Activated T-helper 1 cell treated with Interleukin-2 at 50 U/mL for 16 hours (primary cell): ENCODE data around the gene IL2RA.
"Not testable (repeated sequence)": the region's sequence is repeated elsewhere in the genome, so short reads cannot be mapped to it uniquely, and the experiment has no call there.

Experiments used
- DNase-seq: peaks from one replicate; pipeline ENCODE4 v3.0.0-alpha.2; 2020; ENCODE audit warnings: low read depth

The IL2RA gene

DNA sequence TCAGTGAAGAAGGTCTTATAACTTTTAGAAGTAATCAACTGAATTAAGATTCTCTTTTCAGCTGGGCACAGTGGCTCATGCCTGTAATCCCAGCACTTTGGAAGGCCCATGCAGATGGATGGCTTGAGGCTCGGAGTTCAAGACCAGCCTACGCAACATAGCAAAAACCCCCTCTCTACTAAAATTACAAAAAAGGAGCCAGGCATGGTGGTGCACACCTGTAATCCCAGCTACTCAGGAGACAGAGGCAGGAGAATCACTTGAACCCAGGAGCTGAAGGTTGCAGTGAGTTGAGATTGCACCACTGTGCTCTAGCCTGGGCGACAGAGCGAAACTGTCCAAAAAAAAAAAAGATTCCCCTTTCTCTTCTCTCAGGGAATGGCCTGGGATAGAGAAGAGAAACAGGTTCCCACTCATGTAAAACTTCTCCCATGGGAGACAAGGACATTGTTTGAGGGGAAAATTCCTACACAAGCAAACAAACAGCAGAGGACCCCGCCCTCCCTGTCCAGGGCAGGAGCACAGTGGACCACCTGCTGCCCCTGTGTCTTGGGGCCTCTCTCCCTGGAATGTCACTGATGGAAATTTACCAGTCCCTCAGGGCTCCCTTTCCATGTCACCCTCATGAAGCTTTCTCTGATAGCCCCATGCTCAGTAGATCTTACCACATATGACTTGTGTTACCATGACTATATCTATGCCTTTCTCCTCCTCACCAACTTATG, 5.6 kb downstream of the IL2RA start:
- no peak for DNase-seq

DNA sequence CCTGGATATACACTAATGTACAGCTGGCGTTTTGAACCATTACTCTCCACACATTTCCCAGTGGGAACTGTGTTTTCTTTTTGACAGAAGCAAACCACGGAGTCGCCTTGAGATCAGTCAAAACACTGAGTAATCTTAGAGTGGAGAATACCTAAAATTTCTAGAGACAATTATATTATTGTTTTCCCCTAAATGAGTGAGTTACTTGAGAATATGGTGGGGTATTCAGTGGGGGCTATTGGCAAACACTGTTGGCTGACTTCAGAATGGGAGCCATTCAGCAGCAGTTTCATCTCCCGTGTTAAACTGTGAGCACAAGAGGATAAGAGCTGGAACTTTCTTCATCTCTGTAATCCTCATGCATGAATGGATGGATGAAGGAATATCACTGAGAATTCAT, 6.2 kb downstream of the IL2RA start:
- DNase-seq, result no peak

DNA sequence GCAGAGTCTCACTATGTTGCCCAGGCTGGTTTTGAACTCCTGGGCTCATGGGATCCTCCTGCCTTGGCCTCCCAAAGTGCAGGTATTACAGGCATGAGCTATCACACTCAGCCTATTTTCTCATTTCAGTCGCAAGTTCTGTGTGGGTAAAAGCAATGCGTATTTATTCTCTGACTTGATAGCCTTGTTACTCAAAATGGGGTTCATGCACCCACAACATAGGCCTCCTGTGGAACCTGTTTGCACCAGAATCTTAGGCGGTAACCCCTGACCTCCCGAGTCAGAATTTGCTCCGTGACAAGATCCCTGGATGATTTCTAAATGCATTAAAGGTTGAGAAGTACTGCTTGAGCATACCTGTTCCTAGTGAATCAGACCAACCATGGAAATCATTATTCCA, 7.3 kb downstream of the IL2RA start:
- DNase-seq, result no peak

DNA sequence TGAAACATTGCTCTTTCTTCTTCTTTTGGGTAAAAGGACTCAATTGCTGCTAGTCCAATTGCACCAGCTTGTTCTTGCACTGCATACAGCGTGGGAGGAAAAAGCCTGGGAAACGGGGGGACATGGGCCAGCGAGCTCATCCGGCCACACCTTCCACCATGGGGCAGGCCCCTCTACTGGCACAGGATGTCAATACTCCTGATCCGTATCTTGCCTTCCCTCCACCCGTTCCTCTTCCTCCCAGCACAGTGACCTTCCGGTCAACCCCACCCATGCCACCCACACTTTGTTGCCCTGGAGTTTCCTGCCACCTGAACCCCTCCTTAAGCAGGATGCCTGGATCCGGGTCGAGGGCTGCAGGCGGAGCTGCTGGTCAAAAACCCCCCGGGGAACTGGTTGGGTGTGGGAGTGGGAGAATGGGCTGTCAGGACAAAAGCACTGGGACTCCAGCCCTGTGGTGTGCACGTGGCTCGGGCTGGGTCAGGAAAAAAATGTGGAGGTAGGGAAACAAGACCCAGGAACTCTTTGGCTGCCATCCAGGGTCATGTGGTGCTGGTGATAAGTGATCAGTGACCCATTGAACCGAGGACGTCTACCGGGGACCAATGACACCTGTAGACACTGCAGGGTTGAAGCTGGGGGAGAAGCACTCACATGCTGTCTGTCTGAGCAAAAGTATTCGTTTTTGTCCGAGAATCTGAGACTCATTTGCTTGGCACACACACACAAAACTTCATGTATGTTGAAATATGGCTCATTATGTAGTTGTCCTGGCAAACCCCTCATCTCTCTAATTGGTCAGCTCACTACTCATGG, 8.1 kb downstream of the IL2RA start:
- no peak for DNase-seq

DNA sequence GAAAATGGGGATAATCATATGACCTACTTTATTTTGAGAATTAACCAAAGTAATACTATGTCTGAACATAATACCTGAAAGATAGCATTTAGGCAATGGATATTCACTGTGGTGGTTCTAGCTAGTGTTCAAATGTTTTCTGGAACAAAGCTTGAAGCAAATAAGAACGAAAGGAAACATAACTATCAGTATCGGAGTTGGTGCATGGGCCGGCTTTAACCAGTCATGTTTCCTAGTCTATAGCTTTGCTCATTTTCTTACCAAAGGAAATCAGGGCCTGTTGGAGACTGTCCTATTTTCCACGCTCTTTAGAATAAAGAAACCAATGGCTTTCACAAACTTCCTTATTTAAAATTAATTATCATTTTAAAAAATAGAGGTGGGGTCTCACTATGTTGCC, 8.9 kb downstream of the IL2RA start:
- no peak for DNase-seq

DNA sequence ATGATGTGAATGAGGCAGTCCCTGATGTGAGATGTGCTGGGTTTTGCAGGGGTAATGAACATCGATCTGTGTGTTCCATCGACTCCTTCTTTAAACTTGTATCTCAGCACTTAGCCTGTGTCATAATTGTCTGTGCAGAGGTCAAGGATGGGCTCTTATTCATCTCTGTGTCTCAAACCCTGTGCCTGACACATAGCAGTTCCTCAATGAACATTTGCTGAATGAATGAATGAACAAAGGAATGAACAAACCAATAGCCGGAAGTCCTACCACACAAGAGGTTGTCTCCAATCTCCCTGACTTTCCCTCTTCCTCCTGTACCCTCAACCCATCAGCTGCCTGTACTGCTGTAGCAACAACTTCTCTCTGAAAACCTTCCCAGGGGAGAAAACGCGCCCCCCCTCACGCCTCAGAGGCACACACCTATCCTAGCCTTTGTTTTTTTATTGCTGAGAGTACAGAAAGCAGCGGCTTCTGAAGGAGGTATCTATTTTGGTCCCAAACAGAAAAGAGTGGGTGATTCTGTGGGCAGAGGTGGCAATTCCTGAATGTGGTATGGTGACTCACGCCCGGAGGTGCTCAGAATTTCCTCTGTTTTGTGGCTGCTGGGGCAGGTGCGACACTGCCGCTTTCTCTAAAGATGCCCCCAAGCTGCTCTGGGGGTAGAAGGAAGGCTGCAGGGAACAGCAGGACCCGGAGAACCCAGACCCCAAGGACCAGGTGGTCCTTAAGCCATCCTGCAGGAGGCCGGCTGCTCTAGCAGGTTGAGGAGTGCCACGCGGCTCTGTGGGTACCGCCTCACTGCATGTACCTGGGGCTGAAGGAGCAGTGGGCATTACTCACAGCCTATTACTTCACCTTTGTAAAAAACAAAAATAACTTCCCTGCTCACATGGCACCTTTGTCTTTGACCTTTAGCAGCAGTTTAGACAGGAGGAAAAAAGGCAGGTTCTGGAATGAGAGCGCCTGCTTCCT, 9.6 kb downstream of the IL2RA start:
- peak; percentile 63 for DNase-seq

DNA sequence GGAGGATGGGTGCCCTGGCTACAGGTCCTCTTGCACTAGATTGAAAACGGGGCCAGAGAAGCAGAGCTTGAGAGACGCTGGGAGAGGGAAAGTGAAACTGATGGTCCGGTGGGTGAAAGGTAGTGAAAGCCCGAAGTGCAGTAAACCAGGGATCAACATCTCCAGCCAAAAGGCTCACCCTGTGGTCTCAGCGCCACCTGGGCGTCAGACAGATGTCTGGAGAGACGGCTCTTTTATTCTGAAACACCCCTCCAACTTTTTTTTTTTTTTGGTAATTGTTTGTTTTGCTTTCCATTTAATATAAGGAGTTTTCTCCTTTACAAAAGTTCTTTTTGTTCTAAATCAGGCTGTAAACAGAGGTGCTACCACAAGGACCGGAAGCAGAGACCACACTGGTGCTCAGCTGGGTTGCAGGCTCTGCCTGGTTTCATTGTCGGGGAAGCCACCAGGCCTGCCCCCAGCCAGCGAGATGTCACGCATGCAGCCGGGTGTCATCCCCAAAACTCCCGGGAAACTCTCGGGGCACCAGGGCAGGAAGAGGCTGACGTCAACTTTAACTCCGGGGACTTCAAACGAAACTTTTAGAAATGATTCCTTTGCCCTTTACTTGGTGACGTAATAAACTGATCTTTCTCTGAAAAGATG, 11.2 kb downstream of the IL2RA start:
- DNase-seq, result peak; percentile 82

DNA sequence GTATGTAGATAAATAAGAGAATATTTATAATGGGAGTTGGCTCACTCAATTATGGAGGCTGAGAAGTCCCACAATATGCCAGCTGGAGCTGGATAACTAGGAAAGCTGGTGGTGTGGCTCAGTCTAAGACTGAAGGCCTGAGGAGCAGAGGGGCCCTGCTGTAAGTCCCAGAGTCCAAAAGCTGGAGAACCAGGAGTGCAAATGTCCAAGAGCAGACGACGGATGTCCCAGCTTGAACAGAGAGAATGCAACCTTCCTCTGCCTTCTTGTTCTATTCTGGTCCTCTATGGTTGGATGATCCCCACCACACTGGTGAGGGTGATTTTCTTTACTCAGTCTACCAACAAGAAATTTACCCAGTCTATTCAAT, 13.2 kb downstream of the IL2RA start:
- no peak for DNase-seq

DNA sequence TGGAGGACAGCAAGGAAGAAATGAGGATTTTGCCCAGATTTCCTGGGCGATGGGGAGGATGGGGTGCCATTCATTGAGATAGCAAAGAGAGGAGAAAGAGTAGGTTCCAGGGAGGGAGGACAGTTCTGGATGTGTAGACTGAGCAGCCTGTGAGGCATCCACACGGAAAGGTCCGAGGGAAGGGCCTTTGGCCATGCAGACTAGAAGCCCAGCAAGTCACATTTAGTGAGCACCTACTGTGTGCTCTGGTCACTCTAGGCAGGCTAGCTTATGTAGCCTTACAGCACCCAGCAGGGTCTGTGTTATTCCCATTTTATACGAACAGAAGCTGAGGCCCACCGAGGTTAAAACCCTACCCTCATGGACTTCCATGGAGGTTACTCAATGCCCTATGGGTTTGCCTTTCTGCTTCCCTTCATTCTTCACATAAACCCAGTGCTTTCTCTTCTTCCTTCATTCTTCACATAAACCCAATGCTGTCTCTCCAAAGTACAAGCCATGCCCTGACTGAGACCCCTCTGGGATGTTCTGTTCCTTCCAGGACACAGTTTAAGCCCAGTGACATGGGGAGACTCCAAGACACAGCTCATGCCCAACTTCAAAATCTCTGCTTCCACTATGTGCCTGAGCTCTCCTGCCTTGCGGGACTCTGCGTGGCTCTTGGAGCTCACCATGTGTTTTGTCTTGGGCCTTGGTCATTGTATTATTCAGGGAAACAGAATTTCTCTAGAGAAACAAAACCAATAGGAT, 13.7 kb downstream of the IL2RA start:
- DNase-seq, result no peak

DNA sequence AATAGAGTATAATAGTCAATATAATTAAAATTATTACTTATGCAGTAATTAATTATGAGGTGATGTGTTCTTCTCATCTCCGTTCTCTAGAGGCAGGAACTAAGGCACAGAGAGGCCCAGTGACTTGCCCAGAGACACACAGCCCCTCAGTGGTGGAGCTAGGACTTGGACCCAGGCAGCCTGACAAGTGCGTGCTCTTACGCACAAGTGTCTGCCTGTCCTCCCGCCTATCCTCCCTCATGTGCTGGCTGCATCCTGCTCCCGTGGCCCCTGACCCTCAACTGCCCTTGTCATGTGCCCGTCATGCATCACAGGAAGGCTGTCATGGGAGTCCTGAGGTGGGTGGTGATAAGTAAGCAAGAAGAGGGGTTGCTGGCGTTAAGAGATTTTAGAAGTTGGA, 14.3 kb downstream of the IL2RA start:
- DNase-seq, result no peak

DNA sequence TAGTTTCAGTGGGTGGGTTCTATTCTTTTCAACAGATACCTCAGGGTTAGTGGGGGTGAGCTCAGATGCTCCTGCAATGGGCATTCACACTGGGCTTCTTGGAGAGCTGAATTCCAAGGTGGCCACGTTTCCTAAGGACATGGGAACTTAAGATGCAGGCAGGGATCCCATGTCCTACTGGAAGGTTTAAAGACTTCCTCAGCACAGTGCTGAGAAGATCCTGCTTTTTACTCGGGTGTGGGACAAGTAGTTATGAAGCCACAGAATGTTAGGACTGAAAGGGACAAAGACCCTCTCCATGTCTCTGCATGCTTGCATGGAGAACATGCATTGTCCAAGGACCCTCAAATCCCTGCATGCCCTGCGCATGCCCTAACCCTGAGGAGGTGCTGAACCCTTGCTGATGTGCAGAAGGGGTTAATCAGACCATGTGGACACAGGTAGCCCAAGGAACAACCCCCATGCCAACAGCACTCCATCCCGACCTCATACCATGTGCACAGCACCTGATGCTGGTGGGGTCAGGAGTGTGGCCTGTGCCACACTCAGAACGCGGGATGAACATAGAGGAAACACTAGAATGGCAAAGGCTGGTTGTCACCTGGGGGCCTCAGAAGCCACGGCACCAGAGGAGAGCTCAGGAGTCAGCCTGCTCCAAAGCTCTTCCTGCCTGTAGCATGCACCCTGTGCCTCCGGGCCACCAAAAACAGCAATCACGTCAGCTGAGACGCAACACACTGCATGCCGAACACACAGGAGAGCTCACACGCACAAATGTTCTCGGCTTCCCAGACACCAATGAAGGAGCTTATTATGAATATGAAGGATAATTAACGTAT, 15.2 kb downstream of the IL2RA start:
- no peak for DNase-seq

DNA sequence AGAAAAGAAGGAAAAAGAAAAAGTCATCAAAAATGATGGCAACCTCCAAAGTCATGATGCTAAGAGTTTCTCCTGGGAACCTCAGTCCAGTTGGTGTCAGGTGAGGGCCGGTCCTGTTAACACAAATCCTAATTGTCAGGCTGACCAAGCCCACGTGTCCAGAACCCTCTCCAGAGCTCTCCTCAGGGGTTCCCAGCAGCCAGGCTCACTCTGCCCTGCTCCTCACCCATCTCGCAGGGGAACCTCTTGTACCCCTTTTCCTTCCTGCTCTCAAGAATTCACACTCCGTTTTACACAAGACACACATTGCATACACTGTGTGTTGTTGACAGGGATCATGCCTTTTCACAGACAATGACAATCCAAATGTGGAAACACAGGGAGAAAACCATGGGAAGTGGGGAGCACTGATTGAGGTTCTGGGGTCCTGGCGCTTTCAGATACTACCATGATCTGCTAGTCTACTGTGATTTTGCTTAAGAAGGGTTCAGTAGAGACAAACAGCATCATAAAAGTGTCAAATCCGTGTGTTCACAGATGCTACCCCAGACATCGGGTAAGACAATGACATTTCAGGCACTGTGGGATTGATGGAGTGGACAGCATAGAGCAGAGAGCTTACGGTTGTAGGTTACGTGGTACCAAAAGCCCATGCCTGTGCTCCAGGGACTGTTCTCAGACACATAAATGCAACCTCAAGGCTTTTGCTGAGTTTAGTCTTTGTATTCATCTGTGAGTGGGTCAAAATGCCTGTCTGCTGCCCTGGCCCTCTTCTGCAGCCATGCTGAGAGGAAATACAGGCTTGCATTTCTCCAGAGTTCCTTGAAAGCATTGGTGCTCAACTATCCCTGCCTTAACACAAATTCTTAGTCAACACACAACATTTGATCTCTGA, 16.0 kb downstream of the IL2RA start:
- DNase-seq, result no peak

DNA sequence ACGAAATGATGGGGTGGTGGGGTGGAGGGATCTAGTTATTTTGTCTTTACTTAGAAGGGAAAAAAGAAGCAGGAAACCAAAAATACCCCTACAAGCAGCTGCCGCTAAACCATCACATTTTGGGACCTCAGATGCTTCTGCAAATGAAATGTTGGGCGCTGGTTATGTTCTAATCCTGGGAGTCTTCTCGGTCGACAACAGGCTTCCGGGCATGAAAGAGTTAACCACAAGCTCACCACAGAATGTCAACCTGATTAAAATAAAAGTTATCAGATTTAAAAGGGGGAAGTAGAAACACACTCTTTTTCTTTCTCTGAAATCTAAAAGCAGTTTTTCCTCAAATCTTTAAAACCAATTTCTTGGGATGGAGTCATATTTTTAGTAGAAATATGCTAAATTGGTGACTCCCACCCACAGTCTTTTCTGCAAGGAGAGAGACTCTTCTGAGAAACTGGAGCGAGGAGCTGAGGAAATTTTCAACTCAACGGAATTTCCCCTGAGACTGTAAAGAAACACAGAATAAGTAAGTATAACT, 16.8 kb downstream of the IL2RA start:
- no peak for DNase-seq

DNA sequence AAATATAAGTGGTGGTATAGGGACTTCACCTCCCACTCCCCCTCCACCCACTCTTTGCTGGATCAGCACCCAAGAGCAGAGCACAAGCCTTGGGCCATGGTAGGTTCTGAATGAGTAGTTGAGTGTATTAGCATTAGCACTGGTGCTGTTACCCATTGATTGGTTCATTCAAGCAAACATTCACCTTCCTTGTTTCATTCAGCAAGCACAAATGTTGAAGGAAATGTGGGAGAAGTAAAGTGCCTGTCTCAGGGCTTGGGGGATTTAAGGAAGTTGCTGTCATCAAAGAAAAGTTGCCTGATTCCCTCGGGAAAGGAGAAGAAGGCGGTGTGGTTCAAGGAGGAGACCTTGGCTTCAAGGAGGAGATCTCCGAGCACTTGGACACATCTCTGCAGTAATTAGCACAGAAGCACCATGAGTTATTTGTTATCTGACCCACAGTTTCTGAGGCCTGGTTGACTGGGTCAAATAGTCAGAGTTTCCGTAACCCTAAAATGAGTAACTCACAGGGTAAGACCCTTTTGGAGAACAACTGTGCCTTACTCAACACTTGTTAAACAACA, 17.3 kb downstream of the IL2RA start:
- DNase-seq, result no peak

DNA sequence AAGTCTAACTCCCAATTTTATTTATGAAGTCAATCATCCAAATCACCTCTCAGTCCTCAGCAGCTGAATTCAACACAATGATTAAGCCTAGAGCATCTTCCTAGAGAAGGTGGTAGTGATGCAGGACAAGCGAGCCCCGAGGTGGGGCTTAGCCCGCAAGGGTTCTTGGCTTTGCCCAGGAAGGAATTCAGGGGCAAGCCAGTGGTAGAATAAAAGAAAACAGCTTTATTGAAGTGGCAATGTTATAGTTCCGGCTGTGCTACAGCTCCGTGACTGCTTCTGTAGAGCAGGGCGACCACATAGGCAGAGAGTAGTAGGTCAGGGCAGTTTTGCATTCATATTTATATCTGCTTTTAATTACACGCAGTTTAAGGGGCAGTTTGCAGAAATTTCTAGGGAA, 18.1 kb downstream of the IL2RA start:
- no peak for DNase-seq

DNA sequence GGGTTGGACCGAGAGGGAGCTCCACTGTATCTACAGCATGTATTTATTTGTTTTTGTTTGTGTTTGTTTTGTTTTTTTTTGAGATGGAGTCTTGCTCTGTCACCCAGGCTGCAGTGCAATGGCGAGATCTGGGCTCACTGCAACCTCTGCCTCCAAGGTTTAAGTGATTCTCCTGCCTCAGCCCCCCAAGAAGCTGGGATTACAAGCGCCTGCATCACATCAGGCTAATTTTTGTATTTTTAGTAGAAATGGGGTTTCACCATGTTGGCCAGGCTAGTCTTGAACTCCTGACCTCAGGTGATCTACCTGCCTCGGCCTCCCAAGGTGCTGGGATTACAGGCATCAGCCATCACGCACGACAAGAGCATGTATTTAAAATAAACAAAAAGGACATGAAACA, 18.8 kb downstream of the IL2RA start:
- DNase-seq, result not testable (repeated sequence)

DNA sequence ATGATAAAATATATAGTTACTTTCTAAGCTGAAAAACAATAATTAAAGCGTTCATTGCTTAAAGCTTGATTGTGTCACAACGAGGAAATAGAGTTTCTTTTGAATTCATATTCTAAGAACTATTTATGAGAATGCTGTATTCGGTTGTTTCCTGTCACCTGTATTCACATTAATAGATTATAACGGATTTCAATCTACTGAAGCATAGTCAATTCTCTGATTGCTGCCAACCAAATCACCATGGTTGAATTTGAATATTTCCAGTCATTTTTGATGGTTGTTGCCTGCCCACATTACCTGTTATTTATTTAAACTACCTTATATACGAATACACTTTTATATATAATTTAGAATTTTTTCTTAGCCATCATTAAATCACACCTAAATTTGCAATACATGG, 22.0 kb downstream of the IL2RA start:
- no peak for DNase-seq

DNA sequence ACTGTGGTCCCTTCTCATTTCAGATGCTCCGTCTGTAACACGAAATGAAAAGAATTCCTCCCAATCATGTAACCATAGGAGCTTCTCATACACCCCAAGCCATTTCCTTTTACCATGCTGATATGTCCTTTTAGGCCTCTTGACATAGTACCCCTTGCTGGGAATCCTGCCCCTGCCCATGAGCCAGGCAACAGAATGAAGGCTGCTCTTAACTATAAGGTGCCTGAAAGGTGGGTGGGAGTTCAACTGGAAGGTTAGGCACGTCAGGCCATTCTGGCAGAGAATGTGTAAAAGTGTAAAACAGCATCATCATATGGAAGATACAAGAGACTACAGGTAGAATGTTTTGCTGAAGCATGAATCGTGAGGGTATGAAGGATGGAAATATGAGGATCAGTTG, 22.5 kb downstream of the IL2RA start:
- no peak for DNase-seq
